ENCODE data around the gene LTB4R2.

- no peak for TF ChIP-seq CTCF (IDR thresholded peaks at IDR 0.05; ENCODE audit: low read depth, low read length)
- TF ChIP-seq EZH2phosphoT487 (IDR thresholded peaks at IDR 0.05; ENCODE audit: low read depth): no peak
Measured at GRCh38 chr14:24310646-24311604, 985 bp downstream of the LTB4R2 start, which contains the start of gene LTB4R.
